ENCODE results near the gene SLC35G4.

DNA sequence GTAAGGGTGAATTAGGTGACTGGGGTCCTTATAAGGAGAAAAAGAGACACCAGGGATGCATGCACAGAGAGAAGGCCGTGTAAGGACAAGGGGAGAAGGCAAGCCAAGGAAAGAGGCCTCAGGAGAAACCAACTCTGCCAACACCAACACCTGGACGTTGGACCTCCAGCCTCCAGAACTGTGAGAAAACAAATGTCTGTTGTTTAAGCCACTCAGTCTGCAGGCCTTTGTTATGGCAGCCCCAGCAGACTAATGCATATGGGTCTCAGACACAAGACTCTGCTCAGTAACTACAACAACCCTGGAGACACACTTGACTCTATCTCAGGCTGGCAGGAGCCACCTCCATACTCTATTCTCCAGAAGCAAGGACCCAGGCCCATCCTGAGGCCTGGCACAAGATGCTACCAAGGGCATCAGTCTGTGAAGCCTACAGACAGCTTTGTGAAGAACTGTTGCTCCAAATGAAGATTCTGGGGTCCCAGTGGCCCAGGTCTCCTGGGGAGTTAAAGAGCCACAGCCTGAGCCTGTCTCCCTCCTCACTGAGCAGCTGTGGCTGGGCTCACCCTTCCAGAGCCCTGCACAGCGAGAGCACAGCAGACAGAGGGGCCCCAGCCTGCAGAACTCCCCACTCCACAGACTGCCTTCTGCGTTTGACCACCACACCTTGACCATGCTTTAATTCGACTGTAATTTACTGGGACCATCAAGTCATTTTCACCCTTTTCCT lies 43.0 kb upstream of the SLC35G4 start:
- TF ChIP-seq, protein P1, sequence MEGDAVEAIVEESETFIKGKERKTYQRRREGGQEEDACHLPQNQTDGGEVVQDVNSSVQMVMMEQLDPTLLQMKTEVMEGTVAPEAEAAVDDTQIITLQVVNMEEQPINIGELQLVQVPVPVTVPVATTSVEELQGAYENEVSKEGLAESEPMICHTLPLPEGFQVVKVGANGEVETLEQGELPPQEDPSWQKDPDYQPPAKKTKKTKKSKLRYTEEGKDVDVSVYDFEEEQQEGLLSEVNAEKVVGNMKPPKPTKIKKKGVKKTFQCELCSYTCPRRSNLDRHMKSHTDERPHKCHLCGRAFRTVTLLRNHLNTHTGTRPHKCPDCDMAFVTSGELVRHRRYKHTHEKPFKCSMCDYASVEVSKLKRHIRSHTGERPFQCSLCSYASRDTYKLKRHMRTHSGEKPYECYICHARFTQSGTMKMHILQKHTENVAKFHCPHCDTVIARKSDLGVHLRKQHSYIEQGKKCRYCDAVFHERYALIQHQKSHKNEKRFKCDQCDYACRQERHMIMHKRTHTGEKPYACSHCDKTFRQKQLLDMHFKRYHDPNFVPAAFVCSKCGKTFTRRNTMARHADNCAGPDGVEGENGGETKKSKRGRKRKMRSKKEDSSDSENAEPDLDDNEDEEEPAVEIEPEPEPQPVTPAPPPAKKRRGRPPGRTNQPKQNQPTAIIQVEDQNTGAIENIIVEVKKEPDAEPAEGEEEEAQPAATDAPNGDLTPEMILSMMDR (IDR thresholded peaks at IDR 0.05), result no peak
- TF ChIP-seq POLR2A (IDR thresholded peaks at IDR 0.05), result no peak
- TF ChIP-seq EP300 (IDR thresholded peaks at IDR 0.05), result no peak
